Stimulated activated CD8-positive, alpha-beta memory T cell treated with anti-CD3 and anti-CD28 coated beads, Interleukin-15, amount 100 ng/mL, for 48 hours (primary cell): ENCODE data around the gene IPO9.
"Not testable (repeated sequence)": the region's sequence is repeated elsewhere in the genome, so short reads cannot be mapped to it uniquely, and the experiment has no call there.

Source experiments
- DNase-seq, 2 donors: peaks; one replicate each; pipeline ENCODE4 v3.0.0-alpha.2; 2020; ENCODE audit warnings: low read depth in 2 of 2

Gene IPO9

DNA sequence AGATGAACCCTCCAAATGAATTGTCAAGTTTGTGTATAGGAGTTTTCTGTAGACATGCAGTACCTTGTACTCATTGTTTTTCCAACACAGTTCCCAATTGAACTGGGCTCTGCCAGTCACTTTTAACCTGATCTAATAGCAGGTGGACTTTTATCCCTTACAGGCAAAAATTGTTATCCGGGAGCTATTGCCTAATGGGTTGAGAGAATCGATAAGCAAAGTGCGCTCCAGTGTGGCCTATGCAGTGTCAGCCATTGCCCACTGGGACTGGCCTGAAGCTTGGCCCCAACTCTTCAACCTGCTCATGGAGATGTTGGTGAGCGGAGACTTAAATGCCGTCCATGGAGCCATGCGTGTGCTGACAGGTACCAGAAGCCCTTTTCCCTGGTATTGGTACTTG, 19.3 kb downstream of the IPO9 start:
- DNase-seq: no peak

DNA sequence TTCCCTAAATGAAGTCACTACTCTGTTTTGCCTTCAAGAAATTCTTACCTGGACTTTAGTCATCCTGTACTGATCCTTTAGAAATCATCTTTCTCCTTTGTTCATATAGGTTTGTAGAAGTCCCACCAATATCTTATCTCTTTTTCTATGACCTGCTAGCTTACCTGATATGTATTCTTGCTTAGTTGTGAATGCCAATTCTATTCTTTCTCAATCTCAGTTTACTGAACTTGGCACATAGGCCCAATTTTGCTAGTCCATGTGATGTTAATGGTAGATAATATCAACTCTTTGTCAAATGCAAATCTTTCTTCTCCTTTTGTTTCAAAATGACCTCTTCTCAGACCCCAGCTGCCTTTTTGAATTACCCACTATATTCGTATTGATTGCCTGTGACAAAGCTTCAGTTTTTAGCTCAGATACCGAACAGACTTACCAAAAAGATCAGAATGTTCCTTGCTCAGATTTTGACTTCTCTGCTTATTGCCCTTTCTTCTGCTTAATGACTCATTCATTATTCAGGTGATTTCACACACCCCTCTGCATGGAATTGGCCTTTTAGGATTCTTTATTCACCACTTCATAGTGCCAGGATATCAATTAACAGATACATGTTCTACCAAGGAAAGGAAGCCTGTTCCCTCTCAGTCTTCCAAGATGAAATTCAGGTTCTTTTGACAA, 20.6 kb downstream of the IPO9 start:
- DNase-seq: no peak

DNA sequence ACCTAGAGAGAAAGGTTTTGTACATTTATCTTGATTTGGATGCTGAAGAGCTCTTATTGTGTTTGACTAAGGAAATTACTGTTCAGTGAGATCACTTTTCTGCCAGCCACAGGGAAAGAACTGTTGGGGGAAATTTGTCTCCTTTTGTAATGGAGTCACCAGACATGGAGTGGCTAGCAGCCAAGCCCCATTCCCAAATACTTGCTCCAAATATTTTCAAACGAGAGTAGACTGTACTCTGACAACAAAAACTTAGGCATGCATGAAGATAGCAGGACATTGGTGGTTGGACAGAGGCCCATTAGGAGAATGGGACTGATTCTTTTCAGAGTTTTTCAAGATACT, 21.1 kb downstream of the IPO9 start:
- no peak for DNase-seq

DNA sequence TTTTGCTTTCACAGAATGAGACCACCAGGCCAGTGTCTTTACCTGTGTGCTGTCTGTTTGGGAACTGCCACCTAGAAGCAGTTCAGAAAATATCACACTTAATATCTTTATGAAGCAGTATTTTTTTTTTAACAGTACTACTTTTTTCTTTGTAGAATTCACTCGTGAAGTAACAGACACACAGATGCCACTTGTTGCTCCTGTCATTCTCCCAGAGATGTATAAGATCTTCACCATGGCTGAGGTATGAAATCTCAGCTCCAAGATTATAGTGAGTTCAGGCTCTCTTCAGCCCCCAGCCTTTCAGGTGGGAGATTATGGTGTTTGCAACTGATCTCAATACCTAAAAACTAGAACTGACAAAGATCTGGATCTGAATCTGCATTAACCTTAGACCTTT, 23.0 kb downstream of the IPO9 start:
- DNase-seq: no peak

- DNase-seq: not testable (repeated sequence)
Observed at GRCh38 chr1:201856722-201857121, 27.8 kb downstream of the IPO9 start.

DNA sequence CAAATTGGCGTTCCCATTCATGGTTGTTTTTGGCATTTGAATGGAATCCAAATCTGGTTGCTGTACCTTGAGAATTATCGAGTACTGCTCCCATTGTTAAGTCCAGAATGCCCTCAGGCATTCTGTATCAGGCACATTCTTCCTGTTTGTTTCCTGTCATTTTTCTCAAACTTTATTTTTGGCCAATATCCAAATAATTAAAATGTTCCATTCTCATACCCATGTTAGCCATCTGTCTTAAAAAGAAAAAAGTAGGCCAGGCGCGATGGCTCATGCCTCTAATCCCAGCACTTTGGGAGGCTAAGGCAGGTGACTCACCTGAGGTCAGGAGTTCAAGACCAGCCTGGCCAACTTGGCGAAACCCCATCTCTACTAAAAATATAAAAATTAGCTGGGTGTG, 30.5 kb downstream of the IPO9 start:
- no peak for DNase-seq

DNA sequence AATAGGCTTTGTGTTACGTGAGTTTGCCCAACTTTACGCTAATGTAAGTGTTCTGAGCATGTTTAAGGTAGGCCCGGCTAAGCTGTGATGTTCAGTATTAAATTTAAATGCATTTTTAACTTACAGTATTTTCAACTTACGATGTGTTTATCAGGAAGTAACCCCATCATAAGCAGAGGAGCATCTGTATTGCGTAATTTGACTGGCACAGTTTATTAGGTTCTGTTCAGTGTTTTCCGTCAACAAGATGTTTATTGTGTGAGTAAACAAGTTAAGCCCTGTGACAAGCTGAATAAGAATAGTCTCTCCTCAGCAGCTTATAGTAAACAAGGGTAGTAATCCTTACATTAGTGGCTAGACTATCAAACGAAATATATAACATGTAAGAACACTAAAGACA, 32.5 kb downstream of the IPO9 start:
- no peak for DNase-seq

DNA sequence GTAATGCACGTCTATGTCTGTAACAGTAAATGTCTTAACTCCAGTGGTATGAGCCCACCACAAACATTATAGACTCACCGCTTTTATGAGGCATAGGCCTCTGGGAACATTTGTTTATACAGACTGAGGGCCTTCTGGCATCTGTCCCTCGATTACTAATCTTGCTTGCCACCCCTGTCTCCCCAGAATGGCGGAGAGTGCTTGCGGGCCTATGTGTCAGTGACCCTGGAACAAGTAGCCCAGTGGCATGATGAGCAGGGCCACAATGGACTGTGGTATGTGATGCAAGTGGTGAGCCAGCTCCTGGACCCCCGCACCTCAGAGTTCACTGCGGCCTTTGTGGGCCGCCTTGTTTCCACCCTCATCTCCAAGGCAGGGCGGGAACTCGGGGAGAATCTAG, 41.4 kb downstream of the IPO9 start:
- no peak for DNase-seq

- no peak for DNase-seq
Observed at GRCh38 chr1:201874672-201875071, 45.7 kb downstream of the IPO9 start.

- DNase-seq: no peak
Observed at GRCh38 chr1:201876148-201876818, 47.3 kb downstream of the IPO9 start.

DNA sequence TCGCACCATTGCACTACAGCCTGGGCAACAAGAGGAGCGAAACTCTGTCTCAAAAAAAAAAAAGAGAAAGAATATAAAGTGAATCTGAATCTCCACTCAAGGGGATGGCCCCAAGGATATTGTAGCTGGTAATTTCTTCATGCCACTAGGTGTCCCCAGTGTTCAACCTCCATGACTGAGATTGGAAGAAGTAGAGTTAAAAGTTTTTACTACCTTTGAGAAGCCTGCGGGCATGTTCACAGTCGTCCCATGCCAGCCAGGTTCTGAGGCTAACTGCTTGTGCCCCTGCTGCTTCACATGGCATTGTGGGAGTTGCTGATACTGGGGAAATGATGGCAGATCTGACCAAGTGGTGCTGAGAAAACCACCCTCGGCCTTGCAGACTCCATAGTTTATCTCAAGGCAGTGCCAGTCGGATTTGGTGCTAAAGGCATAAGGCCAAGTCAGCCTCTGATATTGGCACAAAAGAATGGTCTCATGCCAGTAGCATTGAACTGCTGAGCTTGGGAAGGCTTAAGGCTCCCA, 49.0 kb downstream of the IPO9 start:
- DNase-seq: peak in 1 of 2 donors; percentile 9

GRCh38 chr1:201880928-201881571, 52.1 kb downstream of the IPO9 start:
- DNase-seq: no peak

DNA sequence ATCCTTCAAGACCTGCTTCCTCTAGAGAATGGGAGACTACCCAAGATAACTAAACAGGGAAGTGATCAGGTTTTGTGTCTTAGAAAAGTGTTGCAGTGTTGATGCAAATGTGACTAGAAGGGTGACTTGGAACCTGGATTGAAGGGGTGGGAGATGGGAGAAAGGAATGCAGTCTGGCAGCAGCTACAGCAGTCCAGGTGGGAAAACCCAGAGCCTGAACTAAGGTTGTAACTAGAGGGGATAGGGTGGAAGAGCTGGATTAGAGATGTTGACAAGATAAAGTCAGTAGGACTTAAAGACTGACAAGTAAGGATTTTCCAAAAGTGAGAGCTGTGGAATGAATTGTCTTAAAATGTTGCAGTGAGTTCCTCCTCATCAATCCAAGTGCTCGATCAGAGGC, 52.7 kb downstream of the IPO9 start:
- DNase-seq: no peak

- no peak for DNase-seq
Observed at GRCh38 chr1:201882665-201883132, 53.7 kb downstream of the IPO9 start.

- DNase-seq: no peak
Observed at GRCh38 chr1:201883266-201883665, 54.3 kb downstream of the IPO9 start.

DNA sequence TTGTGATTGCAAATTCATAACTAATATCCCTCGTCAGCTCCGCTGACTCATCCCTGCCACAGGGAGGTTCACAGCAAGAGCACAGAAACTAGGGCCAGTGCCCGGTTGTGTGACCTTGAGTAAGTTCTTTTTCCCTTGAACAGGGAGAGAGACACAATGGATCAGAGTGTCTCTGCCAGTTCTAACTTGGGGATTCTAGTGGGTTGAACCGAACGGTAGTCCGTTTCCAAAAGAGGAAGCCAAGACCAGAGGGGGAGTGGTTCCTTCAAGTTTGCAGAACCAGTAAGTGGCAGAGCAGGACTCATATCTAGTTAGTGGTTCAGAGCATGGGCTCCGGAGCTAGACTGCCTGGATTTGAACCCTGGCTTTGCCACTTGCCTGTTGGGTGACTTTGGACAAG, 54.8 kb downstream of the IPO9 start:
- no peak for DNase-seq

GRCh38 chr1:201884425-201884824, 55.5 kb downstream of the IPO9 start:
- no peak for DNase-seq

DNA sequence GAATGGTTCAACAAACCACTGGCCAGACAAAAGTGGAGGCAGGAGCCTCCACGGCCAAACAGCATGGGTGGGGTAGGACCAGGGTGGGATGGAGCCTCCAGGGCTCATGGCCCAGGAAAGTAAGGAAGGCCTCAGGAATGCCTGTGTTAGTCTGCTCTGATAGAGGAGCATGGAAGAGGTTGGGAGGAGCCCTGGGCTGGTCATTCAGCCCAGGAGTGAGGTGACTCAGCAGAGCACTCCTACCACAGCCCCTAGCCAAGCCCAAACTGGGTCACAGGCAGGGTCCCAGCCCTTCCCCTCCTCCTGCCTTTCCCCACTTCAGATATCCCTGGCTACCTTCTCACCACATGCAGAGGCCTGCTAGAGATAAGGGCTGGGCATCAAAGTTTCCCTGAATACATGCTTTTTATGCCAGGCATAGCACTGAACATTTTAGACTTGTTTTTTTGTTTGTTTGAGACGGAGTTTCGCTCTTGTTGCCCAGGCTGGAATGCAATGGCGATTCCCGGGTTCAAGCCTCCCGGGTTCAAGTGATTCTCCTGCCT, 56.6 kb downstream of the IPO9 start:
- DNase-seq: no peak

DNA sequence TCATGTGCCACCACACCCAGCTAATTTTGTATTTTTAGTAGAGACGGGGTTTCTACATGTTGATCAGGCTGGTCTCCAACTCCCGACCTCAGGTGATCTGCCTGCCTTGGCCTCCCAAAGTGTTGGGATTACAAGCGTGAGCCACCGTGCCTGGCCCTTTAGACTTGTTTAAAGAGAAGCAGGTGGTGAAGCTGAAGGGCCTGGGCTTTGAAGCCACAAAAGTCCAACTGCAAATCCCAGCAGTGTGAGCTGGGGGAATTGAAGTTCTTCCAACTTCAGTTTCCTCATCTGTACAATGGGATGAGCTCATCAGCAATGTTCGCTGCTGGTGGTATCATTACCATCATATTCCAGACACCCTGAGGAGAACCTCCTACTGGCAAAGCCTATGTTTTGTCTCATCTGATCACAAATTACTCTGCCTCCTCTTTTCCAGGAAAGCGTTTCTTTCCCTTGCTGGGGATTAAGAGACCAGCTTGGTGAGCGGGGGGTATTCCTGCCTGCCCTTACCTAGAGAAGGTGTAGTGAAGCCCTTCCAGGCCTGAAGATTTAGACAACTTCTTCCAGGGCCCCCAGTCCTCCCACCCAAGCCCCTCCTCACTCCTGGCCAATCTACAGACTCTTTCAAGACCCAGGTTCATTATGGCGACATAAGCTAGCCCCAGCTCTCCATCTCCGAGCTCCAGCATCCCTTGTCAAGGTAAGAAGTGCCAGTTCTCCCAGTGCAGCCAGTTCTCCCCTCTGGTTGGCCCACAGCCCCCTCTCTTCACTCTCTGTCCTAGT, 57.3 kb downstream of the IPO9 start:
- DNase-seq: no peak

DNA sequence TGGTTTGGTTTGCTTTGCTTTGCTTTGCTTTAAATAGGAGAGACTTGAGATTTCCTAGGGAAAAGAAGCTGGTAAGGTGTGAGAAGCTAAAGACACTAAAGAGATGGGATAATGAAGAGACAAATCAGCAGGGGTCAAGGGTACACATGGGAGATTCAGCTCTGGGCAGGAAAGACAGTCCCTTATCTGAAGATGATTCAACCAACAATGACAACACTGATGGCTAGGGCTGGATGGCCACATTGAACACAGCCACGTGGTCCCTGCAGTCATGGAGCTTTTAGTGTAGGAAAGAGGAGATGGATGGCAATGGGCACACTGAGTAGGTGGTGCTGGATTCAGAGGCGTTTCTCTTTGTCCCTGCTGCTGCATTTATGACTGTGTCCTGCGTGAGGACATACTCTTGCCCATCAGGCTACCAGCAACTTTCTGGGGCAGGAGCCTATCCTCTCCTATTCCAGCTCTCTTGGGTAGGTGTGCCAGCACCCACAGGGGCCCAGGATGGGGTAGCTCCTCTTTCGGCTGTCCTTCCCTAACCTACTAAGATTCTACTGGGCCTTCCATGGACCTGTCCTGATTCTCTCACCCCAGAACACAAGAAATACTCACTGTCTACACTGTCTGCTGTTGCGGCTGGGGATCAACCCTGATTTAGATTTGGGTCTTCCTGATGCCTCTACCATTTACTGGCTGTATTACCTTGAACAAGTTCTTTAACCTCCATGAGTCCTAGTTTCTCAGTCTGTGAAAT, 58.3 kb downstream of the IPO9 start:
- DNase-seq: no peak
